MM.1S (cell line): ENCODE measurements around the gene CCDC88B.

Source experiments
- CTCF ChIP-seq: fragments of 300-600 bp; sonication (generic); IDR thresholded peaks from 2 replicates; pipeline ENCODE4 v1.5.1; 2016; ENCODE audit warnings: antibody characterized with exemption, low read length, mixed read lengths
- EZH2 ChIP-seq: fragments of 300-600 bp; sonication (generic); optimal IDR thresholded peaks from 2 replicates; pipeline ENCODE3; 2017; ENCODE audit warnings: low read depth, mild to moderate bottlenecking, antibody characterized with exemption, low read length, mixed read lengths

- TF ChIP-seq CTCF, result no peak
- TF ChIP-seq EZH2, result no peak
Observed at GRCh38 chr11:64379817-64380709, 40.1 kb downstream of the CCDC88B start.
